HCT116 (cell line): ENCODE results near the gene FGD3. TPM values are rescaled to one million over a fixed set of nuclear protein-coding genes. Genes with fewer than 3 reads are reported as not detected.

Experiments used
- ATAC-seq: fragments of 200-7000 bp; cut with Tn5 transposase; 2 replicates; pipeline ENCODE4 v1.9.1; 2020; ENCODE audit warnings: mild to moderate bottlenecking, moderate library complexity
- BruUV-seq: library from RNA; stranded (reverse); fragments of 400-500 nt; replicated peaks from 2 replicates; lab custom pipeline; 2021; lab: Mats Ljungman, UMichigan
- CTCF ChIA-PET: fragments of 300-600 bp; sonication (Branson Sonifier 250); formaldehyde crosslinking; loops from one replicate; lab custom pipeline; 2021; ENCODE audit warnings: antibody characterized with exemption; lab: Charles Lee
- POLR2A ChIA-PET: fragments of 300-600, 350-600 bp; sonication (Branson Sonifier 250); formaldehyde crosslinking; loops from one replicate; lab custom pipeline; 2021; ENCODE audit warnings: antibody characterized with exemption; lab: Charles Lee
- RAD21 ChIA-PET, 2 experiments: fragments of 300-600 bp; sonication (Branson Sonifier 250); formaldehyde crosslinking; loops; one replicate each; lab custom pipeline; 2023; ENCODE audit warnings: low total read pairs in 2 of 2; ENCODE audit not compliant: uncharacterized antibody in 2 of 2, unreplicated experiment in 2 of 2, low non-redundant PET in 1 of 2; lab: Charles Lee
- DNase-seq: peaks from one replicate; pipeline ENCODE4 v3.0.0-alpha.2; 2010; ENCODE audit warnings: low read depth, low spot score
- H2AFZ ChIP-seq: fragments of 200-600 bp; shearing (Covaris generic), sonication (generic); 2 replicates; pipeline ENCODE4 v1.6.1; 2017; ENCODE audit warnings: low read depth, mixed run types, mixed read lengths, antibody characterized with exemption, low read length; ENCODE audit not compliant: poor library complexity, severe bottlenecking
- H3K27ac ChIP-seq: 2 replicates; pipeline ENCODE4 v1.5.1; 2012; ENCODE audit warnings: low read depth, low read length
- H3K27me3 ChIP-seq: fragments of 200-600 bp; sonication (generic); 2 replicates; pipeline ENCODE4 v1.6.1; 2016; ENCODE audit warnings: mixed run types, low read length, mixed read lengths; ENCODE audit not compliant: insufficient read depth
- H3K36me3 ChIP-seq, 2 experiments: fragments of 200-500 bp in 1 of 2; fragments of 200-600 bp in 1 of 2; sonication (Bioruptor generic) in 1 of 2; sonication (generic) in 1 of 2; 2 replicates each; pipeline versions ENCODE4 v1.5.1 to v1.6.1; 2014 to 2016; ENCODE audit warnings: low read length in 2 of 2, inconsistent platforms in 1 of 2, mixed read lengths in 1 of 2, mixed run types in 1 of 2; ENCODE audit not compliant: insufficient read depth in 2 of 2, control insufficient read depth in 1 of 2
- H3K4me1 ChIP-seq, 2 experiments: fragments of 200-600 bp in 1 of 2; sonication (generic) in 1 of 2; 2 replicates each; pipeline versions ENCODE4 v1.5.1 to v1.6.1; 2012 to 2017; ENCODE audit warnings: low read length in 2 of 2, inconsistent platforms in 1 of 2, mild to moderate bottlenecking in 1 of 2, mixed read lengths in 1 of 2, mixed run types in 1 of 2, moderate library complexity in 1 of 2; ENCODE audit not compliant: insufficient read depth in 2 of 2, control insufficient read depth in 1 of 2
- H3K4me2 ChIP-seq: fragments of 200-600 bp; sonication (generic); 2 replicates; pipeline ENCODE4 v1.6.1; 2017; ENCODE audit warnings: mixed run types, low read length, mixed read lengths
- H3K4me3 ChIP-seq, 2 experiments: fragments of 200-600 bp in 1 of 2; sonication (generic) in 1 of 2; replicated peaks in 1 of 2; 2 replicates each; pipeline ENCODE4 v1.5.1; 2011 to 2016; ENCODE audit warnings: low read length in 2 of 2, control low read depth in 1 of 2, low read depth in 1 of 2, mild to moderate bottlenecking in 1 of 2, mixed read lengths in 1 of 2, mixed run types in 1 of 2
- H3K79me2 ChIP-seq: fragments of 200-600 bp; sonication (generic); 2 replicates; pipeline ENCODE4 v1.6.1; 2017; ENCODE audit warnings: mild to moderate bottlenecking, mixed run types, low read length, moderate library complexity, mixed read lengths; ENCODE audit not compliant: insufficient read depth
- H3K9ac ChIP-seq: fragments of 200-600 bp; sonication (generic); 2 replicates; pipeline ENCODE4 v1.6.1; 2016; ENCODE audit warnings: low read length, mixed read lengths
- H3K9me2 ChIP-seq: fragments of 200-600 bp; sonication (generic), shearing (Covaris generic); 2 replicates; pipeline ENCODE4 v1.6.1; 2017; ENCODE audit warnings: mixed run types, mild to moderate bottlenecking, moderate library complexity; ENCODE audit not compliant: insufficient read depth
- H3K9me3 ChIP-seq, 2 experiments: fragments of 200-500 bp in 1 of 2; fragments of 200-600 bp in 1 of 2; sonication (Bioruptor generic) in 1 of 2; sonication (generic) in 1 of 2; 2 replicates each; pipeline ENCODE4 v1.6.1; 2014 to 2017; ENCODE audit warnings: low read length in 2 of 2, mixed read lengths in 2 of 2, inconsistent platforms in 1 of 2, low read depth in 1 of 2, mild to moderate bottlenecking in 1 of 2, mixed run types in 1 of 2, moderate library complexity in 1 of 2; ENCODE audit not compliant: control insufficient read depth in 1 of 2, insufficient read depth in 1 of 2
- H4K20me1 ChIP-seq: fragments of 200-600 bp; sonication (generic), shearing (Covaris generic); 2 replicates; pipeline ENCODE4 v1.6.1; 2017; ENCODE audit warnings: mixed run types, mild to moderate bottlenecking, moderate library complexity; ENCODE audit not compliant: insufficient read depth
- EZH2 ChIP-seq: fragments of 200-600 bp; sonication (generic); IDR thresholded peaks from 2 replicates; pipeline ENCODE4 v1.6.1; 2017; ENCODE audit warnings: antibody characterized with exemption, mixed run types
- EZH2phosphoT487 ChIP-seq: fragments of 200-600 bp; IDR thresholded peaks from 2 replicates; pipeline ENCODE4 v1.6.1; 2018; ENCODE audit warnings: antibody characterized with exemption, borderline replicate concordance
- FOSL1 ChIP-seq: IDR thresholded peaks from 2 replicates; pipeline ENCODE4 v1.6.1; 2012; ENCODE audit warnings: low read depth
- RAD21 ChIP-seq: IDR thresholded peaks from 2 replicates; pipeline ENCODE4 v1.6.1; 2012; ENCODE audit warnings: low read depth, mild to moderate bottlenecking
- SIN3A ChIP-seq: IDR thresholded peaks from 2 replicates; pipeline ENCODE4 v1.6.1; 2012; ENCODE audit warnings: low read depth
- SP1 ChIP-seq: IDR thresholded peaks from 2 replicates; pipeline ENCODE4 v1.6.1; 2012; ENCODE audit warnings: low read depth
- ZNF274 ChIP-seq: fragments of 200-500 bp; sonication (Bioruptor generic); IDR thresholded peaks from 2 replicates; pipeline ENCODE4 v1.6.1; 2014; ENCODE audit warnings: mild to moderate bottlenecking, low read depth, low read length, inconsistent platforms
- intact Hi-C: fragments of 100-400 bp; cut with micrococcal nuclease; formaldehyde crosslinking; loops from 2 replicates; pipeline ENCODE4 v1.10.0; 2022
- total RNA-seq: library from RNA; stranded (reverse); gene quantifications from one replicate; pipeline ENCODE4 v1.2.1, GENCODE V29; 2021; ENCODE audit not compliant: unreplicated experiment
- TF ChIP-seq, protein P1 (sequence below): IDR thresholded peaks from 2 replicates; pipeline ENCODE4 v1.6.1; 2011; ENCODE audit warnings: mild to moderate bottlenecking, low read length, moderate library complexity; ENCODE audit not compliant: insufficient replicate concordance; ENCODE audit errors: extremely low read depth

Gene FGD3
- total RNA-seq, 1 experiment from 2014 or later: 3.3 TPM

DNA sequence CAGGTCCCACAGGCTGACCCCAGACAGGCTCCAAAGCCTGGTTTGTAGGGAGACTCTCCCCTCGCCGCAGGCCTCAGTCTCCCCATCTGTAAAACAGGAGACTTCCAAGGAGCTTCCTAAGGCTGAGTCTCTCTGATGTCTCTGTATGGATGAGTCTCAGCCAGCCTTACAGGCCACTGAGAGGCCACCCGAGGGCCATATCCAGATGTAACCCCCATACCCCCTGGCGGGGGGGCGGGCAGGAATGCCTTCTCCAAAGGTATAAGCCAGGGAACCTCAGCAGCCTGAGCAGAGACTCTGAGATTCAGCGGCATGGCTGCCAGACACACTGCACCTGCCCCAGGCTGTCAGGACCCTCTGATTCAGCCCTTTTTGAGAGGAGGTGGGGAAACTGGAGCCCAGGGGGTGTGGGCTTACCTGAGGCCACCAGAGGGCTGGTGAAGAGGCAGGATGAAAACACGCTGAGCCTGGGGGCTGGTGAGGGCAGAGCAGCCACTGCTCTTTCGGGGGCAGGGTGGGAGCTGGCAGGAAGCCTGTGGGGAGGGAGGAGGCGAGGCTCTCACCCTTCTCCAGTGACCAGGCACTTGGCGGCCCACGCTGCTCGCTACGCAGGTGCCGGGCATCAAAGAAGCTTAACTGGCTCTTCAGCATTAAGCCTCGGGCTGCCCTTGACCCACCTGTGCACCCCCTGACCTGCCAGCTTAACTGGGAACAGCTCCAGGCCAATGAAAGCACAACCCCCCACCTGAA is 105.6 kb downstream of the FGD3 start:
- no peaks in the 10 kb centered on the region for H3K36me3 ChIP-seq
- H2AFZ ChIP-seq: no peak overlapping the region
- TF ChIP-seq SIN3A: no peak
- no peak for TF ChIP-seq RAD21
- TF ChIP-seq EZH2: no peak
- no peak for TF ChIP-seq ZNF274
- no peak for TF ChIP-seq SP1
- no peak for TF ChIP-seq EZH2phosphoT487
- TF ChIP-seq, protein P1, sequence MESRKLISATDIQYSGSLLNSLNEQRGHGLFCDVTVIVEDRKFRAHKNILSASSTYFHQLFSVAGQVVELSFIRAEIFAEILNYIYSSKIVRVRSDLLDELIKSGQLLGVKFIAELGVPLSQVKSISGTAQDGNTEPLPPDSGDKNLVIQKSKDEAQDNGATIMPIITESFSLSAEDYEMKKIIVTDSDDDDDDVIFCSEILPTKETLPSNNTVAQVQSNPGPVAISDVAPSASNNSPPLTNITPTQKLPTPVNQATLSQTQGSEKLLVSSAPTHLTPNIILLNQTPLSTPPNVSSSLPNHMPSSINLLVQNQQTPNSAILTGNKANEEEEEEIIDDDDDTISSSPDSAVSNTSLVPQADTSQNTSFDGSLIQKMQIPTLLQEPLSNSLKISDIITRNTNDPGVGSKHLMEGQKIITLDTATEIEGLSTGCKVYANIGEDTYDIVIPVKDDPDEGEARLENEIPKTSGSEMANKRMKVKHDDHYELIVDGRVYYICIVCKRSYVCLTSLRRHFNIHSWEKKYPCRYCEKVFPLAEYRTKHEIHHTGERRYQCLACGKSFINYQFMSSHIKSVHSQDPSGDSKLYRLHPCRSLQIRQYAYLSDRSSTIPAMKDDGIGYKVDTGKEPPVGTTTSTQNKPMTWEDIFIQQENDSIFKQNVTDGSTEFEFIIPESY: no peak
- TF ChIP-seq FOSL1: no peak
- TF ChIP-seq, all 23 proteins: peak for 0
- Histone ChIP-seq H3K27me3 (no peaks in the 10 kb centered on the region), H3K4me3 (no peak overlapping the region), H3K4me1 (peaks cover 0 to 2% of the 10 kb centered on the region in 2 experiments; a peak in 2 of 4 replicates), H3K9me3 (no peaks in the 10 kb centered on the region), H3K27ac (no peak overlapping the region), H3K79me2 (no peaks in the 10 kb centered on the region), H3K9ac (no peak overlapping the region), H3K4me2 (no peak overlapping the region), H4K20me1 (no peaks in the 10 kb centered on the region), H3K9me2 (no peaks in the 10 kb centered on the region)
- intact Hi-C loops: no loop called here
- RAD21 ChIA-PET: no interaction called here
- CTCF ChIA-PET: no interaction called here
- DNase-seq (no peak), ATAC-seq (no peak)
- BruUV-seq: no TSS peak
- POLR2A ChIA-PET: no interaction called here
